Fibroblast of lung (primary cell): ENCODE measurements around the gene LITAF. TPM values are rescaled to one million over a fixed set of nuclear protein-coding genes. Genes with fewer than 3 reads are reported as not detected.

Experiments used
- DNase-seq, 2 donors: peaks; one replicate each; pipeline versions ENCODE4 v3.0.0 to v3.0.0-alpha.2; 2010; ENCODE audit warnings: low read depth in 2 of 2
- H2AFZ ChIP-seq: 2 replicates; pipeline ENCODE4 v1.5.1; 2012; ENCODE audit warnings: low read length, control low read depth, inconsistent platforms
- H3K27ac ChIP-seq: 2 replicates; pipeline ENCODE4 v1.5.1; 2011; ENCODE audit warnings: low read length, control low read depth; ENCODE audit not compliant: insufficient read depth
- H3K27me3 ChIP-seq: 2 replicates; pipeline ENCODE4 v1.5.1; 2011; ENCODE audit warnings: mild to moderate bottlenecking, low read length; ENCODE audit not compliant: control insufficient read depth, insufficient read depth
- H3K36me3 ChIP-seq: 2 replicates; pipeline ENCODE4 v1.5.1; 2011; ENCODE audit warnings: low read length; ENCODE audit not compliant: control insufficient read depth, insufficient read depth
- H3K4me1 ChIP-seq: 2 replicates; pipeline ENCODE4 v1.5.1; 2011; ENCODE audit warnings: low read length; ENCODE audit not compliant: control insufficient read depth, insufficient read depth; ENCODE audit errors: extremely low read depth
- H3K4me2 ChIP-seq: 2 replicates; pipeline ENCODE4 v1.5.1; 2011; ENCODE audit warnings: low read length, control low read depth; ENCODE audit not compliant: insufficient read depth; ENCODE audit errors: extremely low read depth
- H3K4me3 ChIP-seq, 4 experiments: fragments of 200-600 bp in 1 of 4; sonication (generic) in 1 of 4; replicated peaks in 1 of 4; 2 replicates each; pipeline ENCODE4 v1.5.1; 2011 to 2016; ENCODE audit warnings: low read length in 4 of 4, low read depth in 3 of 4, mild to moderate bottlenecking in 3 of 4, control low read depth in 2 of 4, inconsistent platforms in 1 of 4, mixed read lengths in 1 of 4; ENCODE audit not compliant: insufficient read depth in 1 of 4; ENCODE audit errors: control extremely low read depth in 1 of 4
- H3K79me2 ChIP-seq: 2 replicates; pipeline ENCODE4 v1.5.1; 2012; ENCODE audit warnings: mild to moderate bottlenecking, low read length, inconsistent platforms; ENCODE audit not compliant: control insufficient read depth, insufficient read depth
- H3K9ac ChIP-seq: 2 replicates; pipeline ENCODE4 v1.5.1; 2011; ENCODE audit warnings: mild to moderate bottlenecking, low read length, control low read depth; ENCODE audit not compliant: insufficient read depth
- H3K9me3 ChIP-seq: 2 replicates; pipeline ENCODE4 v1.5.1; 2012; ENCODE audit warnings: low read depth, low read length; ENCODE audit not compliant: control insufficient read depth, insufficient read depth
- H4K20me1 ChIP-seq: 2 replicates; pipeline ENCODE4 v1.5.1; 2011; ENCODE audit warnings: low read length; ENCODE audit not compliant: control insufficient read depth, insufficient read depth; ENCODE audit errors: extremely low read depth
- CTCF ChIP-seq, 2 donors: IDR thresholded peaks in 1 of 2; conservative IDR thresholded peaks in 1 of 2; 1 replicate in 1 of 2; 2 replicates in 1 of 2; pipeline ENCODE4 v1.5.1; 2011 to 2012; ENCODE audit warnings: low read length in 2 of 2, control low read depth in 1 of 2, inconsistent platforms in 1 of 2, low read depth in 1 of 2, mild to moderate bottlenecking in 1 of 2
- EZH2 ChIP-seq: IDR thresholded peaks from 2 replicates; pipeline ENCODE4 v1.5.1; 2012; ENCODE audit warnings: low read length, control low read depth, mild to moderate bottlenecking; ENCODE audit errors: missing control alignments
- polyA plus RNA-seq, 2 donors: library from polyadenylated mRNA; depleted of rRNA in 1 of 2; stranded (reverse) in 1 of 2; unstranded in 1 of 2; fragments of >200 nt; gene quantifications; 2 replicates each; pipeline ENCODE4 v1.2.1, GENCODE V29; 2011 to 2012; ENCODE audit warnings: missing spikeins in 1 of 2
- total RNA-seq: library from RNA; depleted of rRNA; stranded (reverse); fragments of >200 nt; gene quantifications from 2 replicates; pipeline ENCODE4 v1.2.1, GENCODE V29; 2014

LITAF gene
- total and polyA plus RNA-seq, 2 donors (not counting 1 experiment from before 2014, with no cell fraction given), result 79.6 to 162 TPM

GRCh38 chr16:11539641-11540050 lies 47.1 kb downstream of the LITAF start:
- TF ChIP-seq EZH2 (no peak), CTCF (conservative IDR thresholded peaks at IDR 0.05 in 1 of 2, IDR thresholded peaks at IDR 0.05 in 1 of 2; ENCODE audit: low read depth in 1 of 2, low read length in 2 of 2) (no peak)
- Histone ChIP-seq H3K27ac (no peak overlapping the region), H3K79me2 (no peaks in the 10 kb centered on the region), H3K9ac (no peak overlapping the region), H3K4me1 (no peaks in the 10 kb centered on the region), H4K20me1 (no peaks in the 10 kb centered on the region), H3K36me3 (no peaks in the 10 kb centered on the region), H3K9me3 (no peaks in the 10 kb centered on the region), H2AFZ (no peak overlapping the region), H3K4me3 (no peak overlapping the region), H3K27me3 (no peaks in the 10 kb centered on the region), H3K4me2 (no peak overlapping the region)
- DNase-seq, result no peak

GRCh38 chr16:11538880-11539279 lies 47.8 kb downstream of the LITAF start:
- no peaks in the 10 kb centered on the region for H4K20me1 ChIP-seq
- no peaks in the 10 kb centered on the region for H3K9me3 ChIP-seq
- H3K36me3 ChIP-seq, result no peaks in the 10 kb centered on the region
- H3K4me2 ChIP-seq, result no peak overlapping the region
- H3K27me3 ChIP-seq, result no peaks in the 10 kb centered on the region
- no peak overlapping the region for H2AFZ ChIP-seq
- no peak for TF ChIP-seq CTCF (conservative IDR thresholded peaks at IDR 0.05 in 1 of 2, IDR thresholded peaks at IDR 0.05 in 1 of 2; ENCODE audit: low read depth in 1 of 2, low read length in 2 of 2)
- no peak for TF ChIP-seq EZH2
- no peak for DNase-seq
- no peak overlapping the region for H3K9ac ChIP-seq
- H3K27ac ChIP-seq, result no peak overlapping the region
- H3K79me2 ChIP-seq, result no peaks in the 10 kb centered on the region
- H3K4me3 ChIP-seq, result no peak overlapping the region
- no peaks in the 10 kb centered on the region for H3K4me1 ChIP-seq

- Histone ChIP-seq H3K27me3 (no peaks in the 10 kb centered on the region), H4K20me1 (no peaks in the 10 kb centered on the region), H3K9me3 (no peaks in the 10 kb centered on the region), H3K4me2 (no peak overlapping the region), H3K9ac (no peak overlapping the region), H3K4me3 (no peak overlapping the region), H3K4me1 (no peaks in the 10 kb centered on the region), H3K36me3 (no peaks in the 10 kb centered on the region), H3K79me2 (no peaks in the 10 kb centered on the region), H3K27ac (no peak overlapping the region), H2AFZ (no peak overlapping the region)
- no peak for DNase-seq
- TF ChIP-seq CTCF (conservative IDR thresholded peaks at IDR 0.05 in 1 of 2, IDR thresholded peaks at IDR 0.05 in 1 of 2; ENCODE audit: low read depth in 1 of 2, low read length in 2 of 2) (no peak), EZH2 (no peak)
Observed at GRCh38 chr16:11536104-11536866, 50.4 kb downstream of the LITAF start.
